ENCODE data around the gene FOXP1. TPM values are rescaled to one million over a fixed set of nuclear protein-coding genes. Genes with fewer than 3 reads are reported as not detected.

Gene FOXP1
- total and polyA plus RNA-seq, 9 of the 15 experiments (the other 6 are each of a cell fraction or from before 2014, with no cell fraction given) = 7.7 to 34.5 (median 13.7) TPM

- Histone ChIP-seq H3K79me2 (ENCODE audit: control insufficient read depth, insufficient read depth, low read length) (no peaks in the 10 kb centered on the region; the same call in 1 of the 3 replicates), H3K9ac (ENCODE audit: insufficient read depth in 1 of 2, low read depth in 2 of 2, low read length in 2 of 2) (no peak overlapping the region), H3K9me3 (replicated peaks; ENCODE audit: control insufficient read depth, insufficient read depth, low read depth, low read length) (no peaks in the 10 kb centered on the region), H3K27ac (ENCODE audit: extremely low read depth, low read depth, low read length) (no peak overlapping the region), H3K4me2 (ENCODE audit: insufficient read depth, low read length) (no peak overlapping the region), H4K20me1 (replicated peaks; ENCODE audit: control insufficient read depth, insufficient read depth, low read length) (0 out of 2 replicates have a peak, but pooled peaks cover 3% of the 10 kb centered on the region), H3K9me1 (ENCODE audit: control insufficient read depth, insufficient read depth, low read length) (no peaks in the 10 kb centered on the region), H3K4me1 (replicated peaks in 1 of 2; ENCODE audit: control insufficient read depth in 2 of 2, insufficient read depth in 2 of 2, low read length in 2 of 2) (no peaks in the 10 kb centered on the region), H3K27me3 (ENCODE audit: control insufficient read depth in 2 of 2, insufficient read depth in 2 of 2, low read length in 2 of 2) (no peaks in the 10 kb centered on the region), H3K4me3 (no peak overlapping the region), H3K36me3 (ENCODE audit: control insufficient read depth, insufficient read depth, low read length) (peaks cover 4% of the 10 kb centered on the region; the same call in 1 of the 3 replicates), H2AFZ (ENCODE audit: low read depth, low read length) (no peak overlapping the region)
- no peak for ATAC-seq
- DNase-seq (ENCODE audit: extremely low read depth in 1 of 4, low spot score in 3 of 4) = no peak
- intact Hi-C loops (cut with micrococcal nuclease) (no loop called here), in situ Hi-C loops (cut with MboI) (no loop called here)
- no TSS peak for BruUV-seq (replicated peaks)
- CTCF ChIA-PET (ENCODE audit: low intra/inter-chr PET ratio) = no interaction called here
- POLR2A ChIA-PET = no interaction called here
- 85% methylated on average over 7 of the region's 9 CpGs for whole genome bisulfite sequencing (ENCODE audit: insufficient coverage, low coverage, missing lambda C conversion rate)
- TF ChIP-seq BRD4 (IDR thresholded peaks at IDR 0.05) (no peak), ZNF239 (CRISPR knock-in tag; IDR thresholded peaks at IDR 0.05) (peak; percentile 39; the same call in 1 of the 2 replicates), FOXP1 (CRISPR knock-in tag; IDR thresholded peaks at IDR 0.05) (no peak), NR1H2 (CRISPR knock-in tag; IDR thresholded peaks at IDR 0.05) (no peak), ZNF133 (CRISPR knock-in tag; IDR thresholded peaks at IDR 0.05) (no peak), BCLAF1 (IDR thresholded peaks at IDR 0.05; ENCODE audit: borderline replicate concordance in 1 of 2, control insufficient read depth in 1 of 2, low read depth in 2 of 2, low read length in 1 of 2) (no peak), VEZF1 (CRISPR knock-in tag; IDR thresholded peaks at IDR 0.05) (no peak)
- no peak for FAIRE-seq
These were observed 496.1 kb downstream of the FOXP1 start for GRCh38 chr3:71087143-71088018.
